ENCODE data around the gene B4GALT6. TPM values are rescaled to one million over a fixed set of nuclear protein-coding genes. Genes with fewer than 3 reads are reported as not detected.
A peak's percentile ranks its signal among the peaks of the same experiment; 100 is the strongest.

Gene B4GALT6
- total RNA-seq, 1 donor from 2014 or later: 17.7 TPM

DNA sequence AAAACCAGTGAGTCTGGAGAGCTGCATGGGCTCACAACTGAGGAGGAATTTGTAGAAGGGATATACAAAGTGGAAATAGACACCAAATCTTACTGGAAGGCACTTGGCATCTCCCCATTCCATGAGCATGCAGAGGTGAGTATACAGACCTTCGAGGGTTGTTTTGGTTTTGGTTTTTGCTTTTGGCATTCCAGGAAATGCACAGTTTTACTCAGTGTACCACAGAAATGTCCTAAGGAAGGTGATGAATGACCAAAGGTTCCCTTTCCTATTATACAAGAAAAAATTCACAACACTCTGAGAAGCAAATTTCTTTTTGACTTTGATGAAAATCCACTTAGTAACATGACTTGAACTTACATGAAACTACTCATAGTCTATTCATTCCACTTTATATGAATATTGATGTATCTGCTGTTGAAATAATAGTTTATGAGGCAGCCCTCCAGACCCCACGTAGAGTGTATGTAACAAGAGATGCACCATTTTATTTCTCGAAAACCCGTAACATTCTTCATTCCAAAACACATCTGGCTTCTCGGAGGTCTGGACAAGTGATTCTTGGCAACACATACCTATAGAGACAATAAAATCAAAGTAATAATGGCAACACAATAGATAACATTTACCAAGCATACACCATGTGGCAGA, 89.1 kb downstream of the B4GALT6 start:
- H3K79me2 ChIP-seq (ENCODE audit: insufficient read depth, low read length): no peaks in the 10 kb centered on the region
- H3K4me3 ChIP-seq (ENCODE audit: insufficient read depth, low read depth, low read length): no peak overlapping the region
- H3K27ac Mint-ChIP-seq (ENCODE audit: unreplicated experiment): peak overlapping the region; percentile 94
- H3K4me3 Mint-ChIP-seq (ENCODE audit: unreplicated experiment): no peak overlapping the region
- TF ChIP-seq EZH2 (IDR thresholded peaks at IDR 0.05; ENCODE audit: insufficient read depth, low read length): no peak
- TF ChIP-seq, protein P1, sequence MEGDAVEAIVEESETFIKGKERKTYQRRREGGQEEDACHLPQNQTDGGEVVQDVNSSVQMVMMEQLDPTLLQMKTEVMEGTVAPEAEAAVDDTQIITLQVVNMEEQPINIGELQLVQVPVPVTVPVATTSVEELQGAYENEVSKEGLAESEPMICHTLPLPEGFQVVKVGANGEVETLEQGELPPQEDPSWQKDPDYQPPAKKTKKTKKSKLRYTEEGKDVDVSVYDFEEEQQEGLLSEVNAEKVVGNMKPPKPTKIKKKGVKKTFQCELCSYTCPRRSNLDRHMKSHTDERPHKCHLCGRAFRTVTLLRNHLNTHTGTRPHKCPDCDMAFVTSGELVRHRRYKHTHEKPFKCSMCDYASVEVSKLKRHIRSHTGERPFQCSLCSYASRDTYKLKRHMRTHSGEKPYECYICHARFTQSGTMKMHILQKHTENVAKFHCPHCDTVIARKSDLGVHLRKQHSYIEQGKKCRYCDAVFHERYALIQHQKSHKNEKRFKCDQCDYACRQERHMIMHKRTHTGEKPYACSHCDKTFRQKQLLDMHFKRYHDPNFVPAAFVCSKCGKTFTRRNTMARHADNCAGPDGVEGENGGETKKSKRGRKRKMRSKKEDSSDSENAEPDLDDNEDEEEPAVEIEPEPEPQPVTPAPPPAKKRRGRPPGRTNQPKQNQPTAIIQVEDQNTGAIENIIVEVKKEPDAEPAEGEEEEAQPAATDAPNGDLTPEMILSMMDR (IDR thresholded peaks at IDR 0.05; ENCODE audit: insufficient read depth, low read depth, low read length): no peak
- H3K4me2 ChIP-seq (ENCODE audit: low read length): no peak overlapping the region
- no peaks in the 10 kb centered on the region for H3K27me3 ChIP-seq (ENCODE audit: insufficient read depth, low read length)
- DNase-seq (ENCODE audit: low read depth) (peak; percentile 46), FAIRE-seq (no peak)
- H3K36me3 Mint-ChIP-seq (ENCODE audit: low read depth, unreplicated experiment): no peaks in the 10 kb centered on the region
- H3K27me3 Mint-ChIP-seq (ENCODE audit: low read depth, unreplicated experiment): no peaks in the 10 kb centered on the region
- H3K9ac ChIP-seq (ENCODE audit: low read length): no peak overlapping the region
- H3K27ac ChIP-seq (ENCODE audit: low read depth, low read length): no peak overlapping the region
- peaks cover 2% of the 10 kb centered on the region for H3K9me3 Mint-ChIP-seq (ENCODE audit: unreplicated experiment)
- H3K36me3 ChIP-seq (ENCODE audit: insufficient read depth, low read length): no peaks in the 10 kb centered on the region
- H2AFZ ChIP-seq (ENCODE audit: low read depth, low read length): no peak overlapping the region
- no peaks in the 10 kb centered on the region for H3K9me3 ChIP-seq (ENCODE audit: insufficient read depth, low read depth, low read length)
- H3K4me1 ChIP-seq (ENCODE audit: insufficient read depth, low read length): no peaks in the 10 kb centered on the region
- H3K4me1 Mint-ChIP-seq (ENCODE audit: low read depth, unreplicated experiment): peaks cover 17% of the 10 kb centered on the region
- no peaks in the 10 kb centered on the region for H4K20me1 ChIP-seq (ENCODE audit: insufficient read depth, low read length)

DNA sequence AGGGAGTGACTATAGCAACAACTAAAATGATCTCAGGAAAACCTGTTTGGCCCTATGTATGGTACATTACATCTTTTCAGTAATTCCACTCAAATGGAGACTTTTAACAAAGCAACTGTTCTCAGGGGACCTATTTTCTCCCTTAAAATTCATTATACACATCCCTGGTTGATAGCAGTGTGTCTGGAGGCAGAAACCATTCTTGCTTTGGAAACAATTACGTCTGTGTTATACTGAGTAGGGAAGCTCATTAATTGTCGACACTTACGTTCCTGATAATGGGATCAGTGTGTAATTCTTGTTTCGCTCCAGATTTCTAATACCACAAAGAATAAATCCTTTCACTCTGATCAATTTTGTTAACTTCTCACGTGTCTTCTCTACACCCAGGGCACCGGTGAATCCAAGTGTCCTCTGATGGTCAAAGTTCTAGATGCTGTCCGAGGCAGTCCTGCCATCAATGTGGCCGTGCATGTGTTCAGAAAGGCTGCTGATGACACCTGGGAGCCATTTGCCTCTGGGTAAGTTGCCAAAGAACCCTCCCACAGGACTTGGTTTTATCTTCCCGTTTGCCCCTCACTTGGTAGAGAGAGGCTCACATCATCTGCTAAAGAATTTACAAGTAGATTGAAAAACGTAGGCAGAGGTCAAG, 91.7 kb downstream of the B4GALT6 start:
- no peak for TF ChIP-seq EZH2 (IDR thresholded peaks at IDR 0.05; ENCODE audit: insufficient read depth, low read length)
- TF ChIP-seq, protein P1 (IDR thresholded peaks at IDR 0.05; ENCODE audit: insufficient read depth, low read depth, low read length): no peak
- Histone ChIP-seq H4K20me1 (ENCODE audit: insufficient read depth, low read length) (no peaks in the 10 kb centered on the region), H3K4me1 (ENCODE audit: insufficient read depth, low read length) (no peaks in the 10 kb centered on the region), H3K27ac (ENCODE audit: low read depth, low read length) (no peak overlapping the region), H3K9me3 (ENCODE audit: insufficient read depth, low read depth, low read length) (no peaks in the 10 kb centered on the region), H3K9ac (ENCODE audit: low read length) (no peak overlapping the region), H3K4me3 (ENCODE audit: insufficient read depth, low read depth, low read length) (no peak overlapping the region), H3K4me2 (ENCODE audit: low read length) (no peak overlapping the region), H2AFZ (ENCODE audit: low read depth, low read length) (no peak overlapping the region), H3K36me3 (ENCODE audit: insufficient read depth, low read length) (no peaks in the 10 kb centered on the region), H3K27me3 (ENCODE audit: insufficient read depth, low read length) (no peaks in the 10 kb centered on the region), H3K79me2 (ENCODE audit: insufficient read depth, low read length) (no peaks in the 10 kb centered on the region)
- H3K36me3 Mint-ChIP-seq (ENCODE audit: low read depth, unreplicated experiment): no peaks in the 10 kb centered on the region
- H3K27ac Mint-ChIP-seq (ENCODE audit: unreplicated experiment): no peak overlapping the region
- FAIRE-seq (no peak), DNase-seq (ENCODE audit: low read depth) (no peak)
- H3K27me3 Mint-ChIP-seq (ENCODE audit: low read depth, unreplicated experiment): no peaks in the 10 kb centered on the region
- peaks cover 17% of the 10 kb centered on the region for H3K4me1 Mint-ChIP-seq (ENCODE audit: low read depth, unreplicated experiment)
- H3K4me3 Mint-ChIP-seq (ENCODE audit: unreplicated experiment): no peak overlapping the region
- H3K9me3 Mint-ChIP-seq (ENCODE audit: unreplicated experiment): peaks cover 2% of the 10 kb centered on the region

DNA sequence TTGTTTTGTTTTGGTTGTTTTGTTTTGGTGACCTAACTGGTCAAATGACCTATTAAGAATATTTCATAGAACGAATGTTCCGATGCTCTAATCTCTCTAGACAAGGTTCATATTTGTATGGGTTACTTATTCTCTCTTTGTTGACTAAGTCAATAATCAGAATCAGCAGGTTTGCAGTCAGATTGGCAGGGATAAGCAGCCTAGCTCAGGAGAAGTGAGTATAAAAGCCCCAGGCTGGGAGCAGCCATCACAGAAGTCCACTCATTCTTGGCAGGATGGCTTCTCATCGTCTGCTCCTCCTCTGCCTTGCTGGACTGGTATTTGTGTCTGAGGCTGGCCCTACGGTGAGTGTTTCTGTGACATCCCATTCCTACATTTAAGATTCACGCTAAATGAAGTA, 92.8 kb downstream of the B4GALT6 start, which contains the start of gene TTR:
TSS of gene TTR (plus strand) at position 250 of the 400 bp plus-strand sequence. CDS start at position 276, 26 bp downstream.
- H3K36me3 ChIP-seq (ENCODE audit: insufficient read depth, low read length): no peaks in the 10 kb centered on the region
- no peak within 1 kb of the TSS for H3K4me2 ChIP-seq (ENCODE audit: low read length)
- H3K9ac ChIP-seq (ENCODE audit: low read length): no peak within 1 kb of the TSS
- H3K4me3 ChIP-seq (ENCODE audit: insufficient read depth, low read depth, low read length): no peak within 1 kb of the TSS
- no peaks in the 10 kb centered on the region for H4K20me1 ChIP-seq (ENCODE audit: insufficient read depth, low read length)
- H3K27ac Mint-ChIP-seq (ENCODE audit: unreplicated experiment): no peak within 1 kb of the TSS
- H3K4me1 ChIP-seq (ENCODE audit: insufficient read depth, low read length): no peaks in the 10 kb centered on the region
- no peak for FAIRE-seq
- TF ChIP-seq, protein P1 (IDR thresholded peaks at IDR 0.05; ENCODE audit: insufficient read depth, low read depth, low read length): no peak
- no peak for TF ChIP-seq EZH2 (IDR thresholded peaks at IDR 0.05; ENCODE audit: insufficient read depth, low read length)
- H2AFZ ChIP-seq (ENCODE audit: low read depth, low read length): no peak within 1 kb of the TSS
- H3K79me2 ChIP-seq (ENCODE audit: insufficient read depth, low read length): no peaks in the 10 kb centered on the region
- H3K4me3 Mint-ChIP-seq (ENCODE audit: unreplicated experiment): no peak within 1 kb of the TSS
- H3K27me3 Mint-ChIP-seq (ENCODE audit: low read depth, unreplicated experiment): no peaks in the 10 kb centered on the region
- H3K27ac ChIP-seq (ENCODE audit: low read depth, low read length): no peak within 1 kb of the TSS
- no peak for DNase-seq (ENCODE audit: low read depth)
- peaks cover 17% of the 10 kb centered on the region for H3K4me1 Mint-ChIP-seq (ENCODE audit: low read depth, unreplicated experiment)
- no peaks in the 10 kb centered on the region for H3K27me3 ChIP-seq (ENCODE audit: insufficient read depth, low read length)
- no peaks in the 10 kb centered on the region for H3K9me3 ChIP-seq (ENCODE audit: insufficient read depth, low read depth, low read length)
- H3K36me3 Mint-ChIP-seq (ENCODE audit: low read depth, unreplicated experiment): no peaks in the 10 kb centered on the region
- H3K9me3 Mint-ChIP-seq (ENCODE audit: unreplicated experiment): peaks cover 2% of the 10 kb centered on the region
